Measurements from ENCODE around the gene HNRNPC. TPM values are rescaled to one million over a fixed set of nuclear protein-coding genes. Genes with fewer than 3 reads are reported as not detected.
"Not testable (repeated sequence)": the region's sequence is repeated elsewhere in the genome, so short reads cannot be mapped to it uniquely, and the experiment has no call there.

Gene HNRNPC
- total RNA-seq, 2 experiments from 2014 or later, result 897 to 1,000 TPM

DNA sequence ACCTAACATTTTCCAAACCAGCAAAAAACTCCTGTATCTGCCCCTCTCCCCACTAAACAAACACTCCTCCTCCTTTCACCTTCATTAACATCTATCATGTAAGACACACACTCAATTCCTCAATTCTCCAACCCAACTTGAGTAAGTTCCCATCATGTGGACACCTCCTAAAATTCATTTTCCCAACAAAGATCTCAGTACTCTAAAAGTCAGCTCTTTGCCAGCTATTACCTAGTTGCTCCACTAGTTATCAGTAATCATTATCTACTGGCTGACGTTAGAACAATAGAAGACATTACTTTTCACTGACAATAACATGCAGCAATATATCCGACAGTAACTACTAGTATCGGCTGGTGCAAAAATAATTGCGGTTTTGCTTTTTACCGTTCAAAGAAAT, 42.1 kb downstream of the HNRNPC start:
- DNase-seq (ENCODE audit: low spot score), result no peak
- no peak overlapping the region for H3K4me3 ChIP-seq (ENCODE audit: low read depth, low read length, poor library complexity, severe bottlenecking)
- CTCF ChIA-PET (ENCODE audit: unreplicated experiment), result no interaction called here
- no peaks in the 10 kb centered on the region for H3K9me3 ChIP-seq (ENCODE audit: low read length)
- H4K20me1 ChIP-seq (ENCODE audit: insufficient read depth, low read length), result peaks cover 61% of the 10 kb centered on the region
- BruUV-seq (replicated peaks), result no TSS peak
- no peaks in the 10 kb centered on the region for H3K9me2 ChIP-seq (ENCODE audit: insufficient read depth, low read length)
- H3K36me3 ChIP-seq (ENCODE audit: insufficient read depth, low read length), result peaks cover 100% of the 10 kb centered on the region
- TF ChIP-seq, protein P1, sequence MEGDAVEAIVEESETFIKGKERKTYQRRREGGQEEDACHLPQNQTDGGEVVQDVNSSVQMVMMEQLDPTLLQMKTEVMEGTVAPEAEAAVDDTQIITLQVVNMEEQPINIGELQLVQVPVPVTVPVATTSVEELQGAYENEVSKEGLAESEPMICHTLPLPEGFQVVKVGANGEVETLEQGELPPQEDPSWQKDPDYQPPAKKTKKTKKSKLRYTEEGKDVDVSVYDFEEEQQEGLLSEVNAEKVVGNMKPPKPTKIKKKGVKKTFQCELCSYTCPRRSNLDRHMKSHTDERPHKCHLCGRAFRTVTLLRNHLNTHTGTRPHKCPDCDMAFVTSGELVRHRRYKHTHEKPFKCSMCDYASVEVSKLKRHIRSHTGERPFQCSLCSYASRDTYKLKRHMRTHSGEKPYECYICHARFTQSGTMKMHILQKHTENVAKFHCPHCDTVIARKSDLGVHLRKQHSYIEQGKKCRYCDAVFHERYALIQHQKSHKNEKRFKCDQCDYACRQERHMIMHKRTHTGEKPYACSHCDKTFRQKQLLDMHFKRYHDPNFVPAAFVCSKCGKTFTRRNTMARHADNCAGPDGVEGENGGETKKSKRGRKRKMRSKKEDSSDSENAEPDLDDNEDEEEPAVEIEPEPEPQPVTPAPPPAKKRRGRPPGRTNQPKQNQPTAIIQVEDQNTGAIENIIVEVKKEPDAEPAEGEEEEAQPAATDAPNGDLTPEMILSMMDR (conservative IDR thresholded peaks at IDR 0.05; ENCODE audit: low read length), result no peak
- no peak for TF ChIP-seq EZH2phosphoT487 (IDR thresholded peaks at IDR 0.05; ENCODE audit: borderline replicate concordance, low read depth, low read length)
- peaks cover 100% of the 10 kb centered on the region for H3K79me2 ChIP-seq (ENCODE audit: insufficient read depth, low read depth, low read length)
- no peak overlapping the region for H3K4me2 ChIP-seq (ENCODE audit: low read length)
- no peak overlapping the region for H3K27ac ChIP-seq (ENCODE audit: low read depth, low read length, poor library complexity, severe bottlenecking)
- POLR2A ChIA-PET, result interaction anchor here (1.3 kb wide), 1 partner anchor 17 kb away, joined by 6 read pairs; no protein-coding TSS in a partner anchor
- intact Hi-C loops (cut with micrococcal nuclease; ENCODE audit: unreplicated experiment), result no loop called here
- no peaks in the 10 kb centered on the region for H3K4me1 ChIP-seq (ENCODE audit: insufficient read depth, low read length, poor library complexity, severe bottlenecking)
- no peak overlapping the region for H2AFZ ChIP-seq (ENCODE audit: low read length)

DNA sequence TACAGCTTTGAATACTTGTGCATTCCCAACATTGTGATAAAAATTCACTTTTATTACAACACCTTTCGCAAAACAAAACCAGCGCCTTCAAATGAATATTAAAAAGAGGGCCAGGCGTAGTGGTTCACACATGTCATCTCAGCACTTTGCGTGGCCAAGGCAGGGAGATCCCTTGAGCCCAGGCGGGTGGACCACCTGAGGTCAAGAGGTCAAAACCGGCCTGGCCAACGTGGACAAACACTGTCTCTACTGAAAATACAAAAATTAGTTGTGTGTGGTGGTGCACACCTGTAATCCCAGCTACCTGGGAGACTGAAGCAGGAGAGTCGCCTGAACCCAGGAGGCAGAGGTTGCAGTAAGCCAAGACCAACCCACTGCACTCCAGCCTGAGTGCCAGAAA, 42.8 kb downstream of the HNRNPC start:
- Histone ChIP-seq H2AFZ (ENCODE audit: low read length) (no peak overlapping the region), H3K4me3 (ENCODE audit: low read depth, low read length, poor library complexity, severe bottlenecking) (no peak overlapping the region), H3K9me2 (ENCODE audit: insufficient read depth, low read length) (no peaks in the 10 kb centered on the region), H3K4me1 (ENCODE audit: insufficient read depth, low read length, poor library complexity, severe bottlenecking) (no peaks in the 10 kb centered on the region), H3K27ac (ENCODE audit: low read depth, low read length, poor library complexity, severe bottlenecking) (no peak overlapping the region), H3K36me3 (ENCODE audit: insufficient read depth, low read length) (peaks cover 100% of the 10 kb centered on the region), H4K20me1 (ENCODE audit: insufficient read depth, low read length) (peaks cover 62% of the 10 kb centered on the region), H3K9me3 (ENCODE audit: low read length) (no peaks in the 10 kb centered on the region), H3K4me2 (ENCODE audit: low read length) (no peak overlapping the region), H3K79me2 (ENCODE audit: insufficient read depth, low read depth, low read length) (peaks cover 100% of the 10 kb centered on the region)
- intact Hi-C loops (cut with micrococcal nuclease; ENCODE audit: unreplicated experiment), result no loop called here
- BruUV-seq (replicated peaks), result no TSS peak
- ChIA-PET POLR2A (interaction anchor here (1.3 kb wide), 1 partner anchor 18 kb away, joined by 6 read pairs; no protein-coding TSS in a partner anchor), CTCF (ENCODE audit: unreplicated experiment) (no interaction called here)
- no peak for DNase-seq (ENCODE audit: low spot score)
- no peak for TF ChIP-seq EZH2phosphoT487 (IDR thresholded peaks at IDR 0.05; ENCODE audit: borderline replicate concordance, low read depth, low read length)

DNA sequence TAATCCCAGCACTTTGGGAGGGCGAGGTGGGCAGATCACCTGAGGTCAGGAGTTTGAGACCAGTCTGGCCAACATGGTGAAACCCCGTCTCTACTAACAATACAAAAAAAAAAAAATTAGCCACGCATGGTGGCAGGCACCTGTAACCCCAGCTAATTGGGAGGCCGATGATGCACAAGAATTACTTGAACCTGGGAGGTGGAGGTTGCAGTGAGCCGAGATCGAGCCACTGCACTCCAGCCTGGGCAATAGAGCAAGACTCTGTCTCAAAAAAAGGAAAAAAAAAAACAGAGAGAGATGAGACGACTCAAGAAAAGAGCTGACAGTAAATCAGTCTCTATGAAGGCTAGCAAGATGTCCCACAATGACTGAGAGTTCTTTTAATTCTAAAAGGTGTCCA, 44.1 kb downstream of the HNRNPC start:
- H3K4me3 ChIP-seq (ENCODE audit: low read depth, low read length, poor library complexity, severe bottlenecking); intact Hi-C loops (cut with micrococcal nuclease; ENCODE audit: unreplicated experiment); CTCF ChIA-PET (ENCODE audit: unreplicated experiment); H3K9me2 ChIP-seq (ENCODE audit: insufficient read depth, low read length); H3K27ac ChIP-seq (ENCODE audit: low read depth, low read length, poor library complexity, severe bottlenecking); DNase-seq (ENCODE audit: low spot score); H3K4me1 ChIP-seq (ENCODE audit: insufficient read depth, low read length, poor library complexity, severe bottlenecking); H2AFZ ChIP-seq (ENCODE audit: low read length); BruUV-seq (replicated peaks); H3K9me3 ChIP-seq (ENCODE audit: low read length); H3K4me2 ChIP-seq (ENCODE audit: low read length): not testable (repeated sequence)
- POLR2A ChIA-PET, result interaction anchor here (0.6 to 0.7 kb wide), 2 partner anchors 59 to 127 kb away, joined by 3 to 4 read pairs; no protein-coding TSS in a partner anchor
- peaks cover 100% of the 10 kb centered on the region for H3K36me3 ChIP-seq (ENCODE audit: insufficient read depth, low read length)
- peaks cover 100% of the 10 kb centered on the region for H3K79me2 ChIP-seq (ENCODE audit: insufficient read depth, low read depth, low read length)
- peaks cover 61% of the 10 kb centered on the region for H4K20me1 ChIP-seq (ENCODE audit: insufficient read depth, low read length)

Data from OCI-LY7 (cell line).